Cardiac ventricle fibroblast (primary cell): ENCODE results near the gene TMEM158. TPM values are rescaled to one million over a fixed set of nuclear protein-coding genes. Genes with fewer than 3 reads are reported as not detected.

Experiments
- total RNA-seq: library from RNA; depleted of rRNA; stranded (reverse); fragments of >200 nt; gene quantifications from 2 replicates; pipeline ENCODE4 v1.2.3, GENCODE V29; 2015

Gene TMEM158
- total RNA-seq = 17.2 and 18.3 TPM in 2 replicates

DNA sequence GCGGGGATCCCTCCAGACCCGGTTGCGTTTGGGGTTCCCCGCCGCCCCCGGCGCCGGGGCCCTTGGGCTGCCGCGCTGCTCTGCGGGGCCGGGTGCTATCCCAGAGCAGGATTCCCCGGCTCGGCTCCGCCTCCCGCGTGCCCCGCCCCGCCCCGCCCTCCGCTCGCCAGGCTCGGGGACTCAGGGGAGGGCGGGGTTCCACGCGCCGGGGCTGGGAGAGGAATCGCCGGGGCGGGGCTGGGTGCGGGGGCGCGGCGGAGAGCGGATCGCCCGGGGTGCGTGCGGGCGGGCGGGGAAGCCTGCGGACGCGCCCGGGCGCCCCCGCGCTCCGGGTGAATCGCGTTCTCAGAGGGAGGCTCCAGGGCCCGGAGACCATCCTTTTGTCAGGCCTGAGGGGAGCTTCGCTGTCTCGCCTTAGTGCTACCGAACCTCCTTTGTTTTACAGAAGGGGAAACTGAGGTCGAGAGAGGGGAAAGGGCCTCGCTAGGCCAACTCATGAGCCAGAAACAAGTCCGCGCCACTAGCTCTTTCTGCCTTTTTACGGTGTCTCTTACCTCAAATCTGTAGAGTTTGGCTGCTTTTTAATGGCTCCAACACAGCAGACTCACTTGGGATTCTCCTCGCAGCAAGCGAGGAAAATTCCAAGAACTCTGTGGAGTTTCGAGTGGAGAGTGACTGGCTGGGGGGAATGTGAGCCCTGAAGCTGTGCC is at the start of gene TMEM158:
TSS of gene TMEM158 (minus strand) at position 82 of the 710 bp plus-strand sequence. CDS start 260 bp downstream, outside the sequence.

Other genes with a start within 250 kb of the TMEM158 start
- gene CLEC3B, start 200.0 kb downstream of the TMEM158 start, total RNA-seq = 52.2 and 56.5 TPM in 2 replicates
- gene CDCP1, start 79.9 kb downstream of the TMEM158 start, total RNA-seq = 0.78 and 0.81 TPM in 2 replicates
- 6.2 and 8.5 TPM in 2 replicates for gene LARS2, start 162.3 kb upstream of the TMEM158 start, total RNA-seq